ENCODE data around the gene OR2G2. TPM values are rescaled to one million over a fixed set of nuclear protein-coding genes. Genes with fewer than 3 reads are reported as not detected.

The OR2G2 gene
- total RNA-seq, 1 donor from 2014 or later = not detected

GRCh38 chr1:247548092-247548491 lies 40.1 kb upstream of the OR2G2 start:
- no peaks in the 10 kb centered on the region for H3K36me3 Mint-ChIP-seq (ENCODE audit: unreplicated experiment)
- no peak for DNase-seq (ENCODE audit: extremely low spot score, unreplicated experiment)
- no peak overlapping the region for H3K27ac Mint-ChIP-seq (ENCODE audit: unreplicated experiment)
- no peak overlapping the region for H3K4me3 Mint-ChIP-seq (ENCODE audit: unreplicated experiment)
- peaks cover 15% of the 10 kb centered on the region for H3K4me1 Mint-ChIP-seq (ENCODE audit: unreplicated experiment)
- no peaks in the 10 kb centered on the region for H3K27me3 Mint-ChIP-seq (ENCODE audit: unreplicated experiment)
- no peaks in the 10 kb centered on the region for H3K9me3 Mint-ChIP-seq (ENCODE audit: unreplicated experiment)
- no peak for TF ChIP-seq CTCF (IDR thresholded peaks at IDR 0.05)

GRCh38 chr1:247548769-247549182 lies 39.4 kb upstream of the OR2G2 start, which contains the start of gene GCSAML:
GCSAML (plus strand) TSS chr1:247549134; CDS start chr1:247549192, 58 bp downstream.
- no peak within 1 kb of the TSS for H3K4me3 Mint-ChIP-seq (ENCODE audit: unreplicated experiment)
- no peaks in the 10 kb centered on the region for H3K27me3 Mint-ChIP-seq (ENCODE audit: unreplicated experiment)
- no peak within 1 kb of the TSS for H3K27ac Mint-ChIP-seq (ENCODE audit: unreplicated experiment)
- TF ChIP-seq CTCF (IDR thresholded peaks at IDR 0.05) = no peak
- no peaks in the 10 kb centered on the region for H3K9me3 Mint-ChIP-seq (ENCODE audit: unreplicated experiment)
- H3K4me1 Mint-ChIP-seq (ENCODE audit: unreplicated experiment) = peaks cover 21% of the 10 kb centered on the region
- no peaks in the 10 kb centered on the region for H3K36me3 Mint-ChIP-seq (ENCODE audit: unreplicated experiment)
- DNase-seq (ENCODE audit: extremely low spot score, unreplicated experiment) = no peak

GRCh38 chr1:247551721-247552120 lies 36.4 kb upstream of the OR2G2 start:
- no peak for DNase-seq (ENCODE audit: extremely low spot score, unreplicated experiment)
- TF ChIP-seq CTCF (IDR thresholded peaks at IDR 0.05) = no peak
- H3K36me3 Mint-ChIP-seq (ENCODE audit: unreplicated experiment) = no peaks in the 10 kb centered on the region
- H3K27ac Mint-ChIP-seq (ENCODE audit: unreplicated experiment) = peak overlapping the region; percentile 74
- no peaks in the 10 kb centered on the region for H3K9me3 Mint-ChIP-seq (ENCODE audit: unreplicated experiment)
- no peak overlapping the region for H3K4me3 Mint-ChIP-seq (ENCODE audit: unreplicated experiment)
- H3K4me1 Mint-ChIP-seq (ENCODE audit: unreplicated experiment) = peaks cover 23% of the 10 kb centered on the region
- no peaks in the 10 kb centered on the region for H3K27me3 Mint-ChIP-seq (ENCODE audit: unreplicated experiment)

- Mint-ChIP-seq H3K27ac (ENCODE audit: unreplicated experiment) (peak overlapping the region; percentile 74), H3K4me3 (ENCODE audit: unreplicated experiment) (no peak overlapping the region), H3K36me3 (ENCODE audit: unreplicated experiment) (no peaks in the 10 kb centered on the region), H3K4me1 (ENCODE audit: unreplicated experiment) (peaks cover 23% of the 10 kb centered on the region), H3K27me3 (ENCODE audit: unreplicated experiment) (no peaks in the 10 kb centered on the region), H3K9me3 (ENCODE audit: unreplicated experiment) (peaks cover 3% of the 10 kb centered on the region)
- no peak for DNase-seq (ENCODE audit: extremely low spot score, unreplicated experiment)
- TF ChIP-seq CTCF (IDR thresholded peaks at IDR 0.05) = no peak
Observed at GRCh38 chr1:247552231-247552630, 35.9 kb upstream of the OR2G2 start.

- H3K9me3 Mint-ChIP-seq (ENCODE audit: unreplicated experiment) = peaks cover 3% of the 10 kb centered on the region
- H3K27me3 Mint-ChIP-seq (ENCODE audit: unreplicated experiment) = no peaks in the 10 kb centered on the region
- no peak overlapping the region for H3K4me3 Mint-ChIP-seq (ENCODE audit: unreplicated experiment)
- no peaks in the 10 kb centered on the region for H3K36me3 Mint-ChIP-seq (ENCODE audit: unreplicated experiment)
- no peak for DNase-seq (ENCODE audit: extremely low spot score, unreplicated experiment)
- no peak for TF ChIP-seq CTCF (IDR thresholded peaks at IDR 0.05)
- H3K27ac Mint-ChIP-seq (ENCODE audit: unreplicated experiment) = no peak overlapping the region
- H3K4me1 Mint-ChIP-seq (ENCODE audit: unreplicated experiment) = peaks cover 14% of the 10 kb centered on the region
Observed at GRCh38 chr1:247557926-247558674, 30.1 kb upstream of the OR2G2 start.

All from osteocyte (in vitro differentiated cells).